Epithelial cell of prostate (primary cell): Measurements from ENCODE around the gene F2.
"Not testable (repeated sequence)": the region's sequence is repeated elsewhere in the genome, so short reads cannot be mapped to it uniquely, and the experiment has no call there.

ENCODE experiments used
- DNase-seq: peaks from one replicate; pipeline ENCODE4 v3.0.0-alpha.2; 2011; ENCODE audit warnings: low read depth, low spot score
- H3K27ac ChIP-seq: fragments of 450-650 bp; 2 replicates; pipeline ENCODE4 v1.5.1; 2017; ENCODE audit warnings: mild to moderate bottlenecking

The F2 gene

GRCh38 chr11:46710821-46711269 is 8.2 kb upstream of the F2 start:
- peak; percentile 18 for DNase-seq

DNA sequence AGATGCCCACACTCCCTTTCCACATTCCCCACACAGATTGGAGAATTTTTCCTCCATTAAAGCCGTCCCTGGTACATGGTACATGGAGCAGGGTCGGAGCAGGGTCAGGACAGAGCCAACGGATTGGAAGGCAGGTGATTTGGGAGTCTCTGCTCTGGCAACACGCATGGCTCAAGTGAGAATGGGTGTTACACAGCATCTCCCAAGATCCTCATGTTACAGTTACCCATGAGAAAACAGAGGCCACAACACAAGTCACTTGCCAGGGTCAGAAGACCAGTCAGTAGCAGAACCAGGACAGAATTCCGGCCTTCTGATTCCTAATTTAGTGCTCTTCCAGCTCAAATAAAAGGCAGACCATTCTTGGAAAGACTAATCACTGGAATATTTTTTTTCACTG is 7.7 kb upstream of the F2 start:
- no peak overlapping the region for H3K27ac ChIP-seq
- DNase-seq: no peak

More at GRCh38 chr11:46710821-46711269, 8.2 kb upstream of the F2 start:
- H3K27ac ChIP-seq: no peak overlapping the region

GRCh38 chr11:46712874-46713576 is 6.0 kb upstream of the F2 start:
- no peak for DNase-seq
- H3K27ac ChIP-seq: no peak overlapping the region

DNA sequence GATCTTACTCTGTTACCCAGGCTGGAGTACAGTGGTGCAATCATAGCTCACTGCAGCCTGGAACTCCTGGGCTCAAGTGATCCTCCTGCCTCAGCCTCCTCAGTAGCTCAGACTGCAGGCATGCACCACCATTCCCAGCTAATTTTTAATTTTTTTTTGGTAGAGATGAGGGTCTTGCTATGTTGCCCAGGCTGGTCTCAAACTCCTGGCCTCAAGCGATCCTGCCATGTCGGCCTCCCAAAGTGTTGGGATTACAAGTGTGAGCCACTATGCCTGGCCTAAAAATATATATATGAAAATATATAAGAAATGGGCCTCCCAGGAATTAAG is 1.2 kb upstream of the F2 start:
- not testable (repeated sequence) for DNase-seq, H3K27ac ChIP-seq

- no peak for DNase-seq
- H3K27ac ChIP-seq: no peak overlapping the region
Observed at GRCh38 chr11:46718155-46719019, 626 bp upstream of the F2 start.

DNA sequence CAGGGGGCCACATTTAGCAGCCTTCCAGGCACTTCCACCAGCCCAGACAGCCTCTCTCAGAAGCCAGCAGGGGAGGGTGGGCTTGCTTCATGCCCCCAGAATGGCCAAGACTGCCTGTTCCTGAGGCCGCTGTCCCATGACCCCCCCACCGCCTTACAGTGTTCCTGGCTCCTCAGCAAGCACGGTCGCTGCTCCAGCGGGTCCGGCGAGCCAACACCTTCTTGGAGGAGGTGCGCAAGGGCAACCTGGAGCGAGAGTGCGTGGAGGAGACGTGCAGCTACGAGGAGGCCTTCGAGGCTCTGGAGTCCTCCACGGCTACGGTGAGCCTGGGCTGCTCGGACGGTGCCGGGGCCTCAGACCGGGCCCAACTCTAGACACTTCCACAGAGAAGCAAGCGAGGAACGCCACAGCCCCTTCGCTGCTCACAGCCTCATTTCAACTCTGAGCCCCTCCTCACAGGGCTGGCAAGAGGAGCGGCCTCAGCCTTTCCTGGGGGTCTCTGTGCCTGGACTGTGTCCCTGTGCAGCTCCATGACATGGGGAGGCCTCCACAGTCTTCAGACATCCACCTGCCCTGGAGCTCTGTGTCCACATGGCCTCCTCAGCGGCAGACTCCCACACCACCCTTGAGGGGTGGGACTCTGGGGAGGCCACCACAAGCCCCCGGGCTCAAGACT is 668 bp downstream of the F2 start:
- no peak for DNase-seq
- H3K27ac ChIP-seq: no peak overlapping the region

GRCh38 chr11:46721286-46721685 is 2.3 kb downstream of the F2 start:
- H3K27ac ChIP-seq: no peak overlapping the region
- DNase-seq: no peak

DNA sequence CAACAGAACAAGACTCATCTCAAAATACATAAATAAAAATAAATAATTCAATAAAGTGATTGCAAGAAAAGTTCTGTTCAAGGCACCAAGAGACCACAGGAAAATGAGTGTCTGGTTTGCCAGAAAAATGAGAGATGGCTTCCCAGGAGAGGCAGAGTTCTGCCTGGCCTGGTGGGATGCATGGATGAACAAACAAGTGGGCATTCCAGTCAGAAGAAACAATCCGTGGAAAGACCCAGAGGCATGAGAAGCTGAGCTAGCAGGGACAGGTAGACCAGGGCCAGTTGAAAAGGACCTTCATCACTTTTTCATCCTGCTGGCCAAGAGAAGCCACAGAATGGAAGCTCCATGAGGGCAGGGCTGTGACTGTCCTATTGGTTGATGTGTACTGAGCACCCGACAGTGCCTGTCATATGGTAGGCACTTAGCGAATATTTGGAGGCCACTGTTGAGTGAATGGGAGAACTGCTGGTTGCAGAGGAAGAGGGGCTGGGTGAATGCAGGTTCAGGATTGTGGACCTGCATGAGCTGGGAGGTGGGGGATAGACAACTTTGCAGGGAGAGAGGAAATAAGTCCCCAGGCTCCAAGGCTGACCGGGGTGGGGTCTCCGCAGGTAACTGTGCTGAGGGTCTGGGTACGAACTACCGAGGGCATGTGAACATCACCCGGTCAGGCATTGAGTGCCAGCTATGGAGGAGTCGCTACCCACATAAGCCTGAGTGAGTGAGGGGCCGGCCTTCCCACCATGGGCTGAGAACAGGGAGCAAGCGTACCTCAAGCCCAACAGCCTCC is 3.7 kb downstream of the F2 start:
- no peak for DNase-seq
- no peak overlapping the region for H3K27ac ChIP-seq

GRCh38 chr11:46723359-46723680 is 4.3 kb downstream of the F2 start:
- no peak for DNase-seq
- no peak overlapping the region for H3K27ac ChIP-seq

GRCh38 chr11:46724088-46724487 is 5.1 kb downstream of the F2 start:
- no peak for DNase-seq
- no peak overlapping the region for H3K27ac ChIP-seq

DNA sequence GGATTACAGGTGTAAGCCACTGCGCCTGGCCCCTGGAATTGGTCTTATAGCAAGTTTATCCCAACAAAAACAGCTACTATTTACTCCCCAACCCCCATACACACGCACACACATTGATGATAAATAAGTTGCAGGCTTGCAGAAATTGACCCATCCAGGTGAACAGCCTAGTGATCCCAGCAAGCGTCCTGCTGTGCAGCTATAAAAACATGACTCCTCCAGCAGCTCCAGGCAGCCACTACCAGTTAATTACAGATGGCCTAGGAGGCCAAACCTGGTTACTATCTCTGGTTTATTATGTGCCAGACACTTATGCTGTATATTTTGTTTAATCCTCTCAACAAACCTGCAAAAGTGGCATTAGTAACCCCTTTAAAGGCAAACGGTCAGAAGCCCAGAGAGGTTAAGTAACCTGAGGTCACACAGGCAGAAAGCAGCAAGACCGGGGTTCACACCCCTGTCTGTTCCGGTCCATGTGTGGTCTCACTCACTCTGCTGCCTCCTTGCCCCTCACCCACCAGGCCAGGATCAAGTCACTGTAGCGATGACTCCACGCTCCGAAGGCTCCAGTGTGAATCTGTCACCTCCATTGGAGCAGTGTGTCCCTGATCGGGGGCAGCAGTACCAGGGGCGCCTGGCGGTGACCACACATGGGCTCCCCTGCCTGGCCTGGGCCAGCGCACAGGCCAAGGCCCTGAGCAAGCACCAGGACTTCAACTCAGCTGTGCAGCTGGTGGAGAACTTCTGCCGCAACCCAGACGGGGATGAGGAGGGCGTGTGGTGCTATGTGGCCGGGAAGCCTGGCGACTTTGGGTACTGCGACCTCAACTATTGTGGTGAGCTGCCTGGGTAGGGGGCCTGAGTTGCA is 6.6 kb downstream of the F2 start:
- DNase-seq: no peak
- H3K27ac ChIP-seq: no peak overlapping the region

- H3K27ac ChIP-seq: no peak overlapping the region
Observed at GRCh38 chr11:46726206-46726862, 7.3 kb downstream of the F2 start.

DNA sequence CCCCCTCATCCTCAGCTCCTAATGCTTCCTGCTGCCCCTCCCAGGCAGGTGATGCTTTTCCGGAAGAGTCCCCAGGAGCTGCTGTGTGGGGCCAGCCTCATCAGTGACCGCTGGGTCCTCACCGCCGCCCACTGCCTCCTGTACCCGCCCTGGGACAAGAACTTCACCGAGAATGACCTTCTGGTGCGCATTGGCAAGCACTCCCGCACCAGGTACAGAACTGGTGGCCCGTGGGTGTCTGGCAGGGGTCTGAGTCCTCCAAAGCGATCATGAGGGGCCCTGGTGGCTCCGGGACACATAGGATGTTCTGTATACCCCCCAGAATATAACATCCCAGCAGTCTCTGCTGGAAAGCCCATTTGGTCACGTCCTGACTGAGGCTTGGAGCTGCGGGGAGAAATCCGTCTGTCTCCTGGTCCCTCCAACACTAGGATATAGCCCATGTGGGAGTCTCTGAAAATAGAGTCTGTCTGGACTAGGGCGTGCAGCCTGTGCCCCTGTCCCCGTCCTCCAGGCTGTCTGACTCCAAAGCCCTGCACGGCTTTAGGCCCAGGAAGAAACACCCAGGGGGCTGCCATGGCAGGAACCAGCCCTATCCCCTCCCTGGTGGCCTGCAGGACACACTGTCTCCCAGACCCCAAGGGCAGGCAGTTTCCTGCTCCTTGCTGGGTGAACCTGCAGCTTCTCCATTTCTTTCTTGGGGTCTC is 9.1 kb downstream of the F2 start:
- no peak overlapping the region for H3K27ac ChIP-seq
- DNase-seq: no peak

More at GRCh38 chr11:46726206-46726862, 7.3 kb downstream of the F2 start:
- DNase-seq: no peak

GRCh38 chr11:46728659-46729040 is 9.6 kb downstream of the F2 start:
- no peak for DNase-seq
- H3K27ac ChIP-seq: no peak overlapping the region

DNA sequence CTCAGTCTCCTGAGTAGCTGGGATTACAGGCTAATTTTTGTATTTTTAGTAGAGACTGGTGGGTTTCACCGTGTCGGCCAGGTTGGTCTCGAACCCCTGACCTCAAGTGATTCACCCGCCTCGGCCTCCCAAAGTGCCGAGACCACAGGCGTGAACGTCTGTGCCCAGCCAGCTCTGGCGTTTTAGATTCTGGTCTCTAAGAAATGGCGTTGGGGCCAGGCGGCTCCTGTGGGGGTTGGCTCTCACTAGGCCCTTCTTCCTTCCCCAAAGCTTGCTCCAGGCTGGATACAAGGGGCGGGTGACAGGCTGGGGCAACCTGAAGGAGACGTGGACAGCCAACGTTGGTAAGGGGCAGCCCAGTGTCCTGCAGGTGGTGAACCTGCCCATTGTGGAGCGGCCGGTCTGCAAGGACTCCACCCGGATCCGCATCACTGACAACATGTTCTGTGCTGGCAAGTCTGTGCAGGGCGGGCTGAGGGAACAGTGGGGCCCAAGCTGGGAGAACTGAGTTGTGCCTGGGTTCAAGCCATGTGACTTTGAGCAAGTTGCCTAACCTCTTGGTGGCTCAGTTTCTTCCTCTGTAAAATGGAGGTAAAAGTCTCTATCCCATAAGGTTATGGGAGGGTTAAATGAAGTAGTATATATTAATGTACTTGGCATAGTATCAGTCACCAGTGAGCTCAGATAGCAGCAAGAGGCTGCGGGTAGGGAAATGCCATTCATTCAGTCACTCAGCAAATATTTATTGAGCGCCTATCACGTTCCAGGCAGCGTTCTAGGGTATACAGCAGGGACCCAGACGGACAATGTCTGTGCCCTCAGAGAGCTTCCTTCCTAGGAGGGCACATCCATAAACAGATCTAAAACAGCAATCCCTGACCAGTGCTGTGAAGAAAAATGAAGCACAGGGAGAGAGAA is 10.4 kb downstream of the F2 start:
- DNase-seq: no peak
- no peak overlapping the region for H3K27ac ChIP-seq

DNA sequence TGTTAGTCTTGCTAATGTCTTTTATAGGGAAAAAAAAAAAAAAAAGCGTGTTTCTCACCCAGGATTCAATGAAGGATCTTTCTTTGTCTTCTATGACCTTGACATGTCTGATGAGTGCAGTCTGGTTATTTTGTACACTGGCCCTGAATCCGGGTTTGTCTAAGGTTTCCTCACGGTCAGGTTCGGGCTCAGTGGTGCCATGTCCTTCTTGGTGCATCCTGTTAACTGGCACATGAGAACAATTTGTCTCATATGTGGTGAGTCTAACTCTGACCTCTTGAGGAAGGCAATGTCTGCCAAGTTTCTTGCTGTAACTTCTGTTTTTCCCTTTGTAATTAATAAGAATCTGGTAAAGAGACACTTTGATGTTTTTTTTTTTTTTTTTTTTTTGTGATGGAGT is 12.5 kb downstream of the F2 start:
- DNase-seq: no peak
- H3K27ac ChIP-seq: no peak overlapping the region

DNA sequence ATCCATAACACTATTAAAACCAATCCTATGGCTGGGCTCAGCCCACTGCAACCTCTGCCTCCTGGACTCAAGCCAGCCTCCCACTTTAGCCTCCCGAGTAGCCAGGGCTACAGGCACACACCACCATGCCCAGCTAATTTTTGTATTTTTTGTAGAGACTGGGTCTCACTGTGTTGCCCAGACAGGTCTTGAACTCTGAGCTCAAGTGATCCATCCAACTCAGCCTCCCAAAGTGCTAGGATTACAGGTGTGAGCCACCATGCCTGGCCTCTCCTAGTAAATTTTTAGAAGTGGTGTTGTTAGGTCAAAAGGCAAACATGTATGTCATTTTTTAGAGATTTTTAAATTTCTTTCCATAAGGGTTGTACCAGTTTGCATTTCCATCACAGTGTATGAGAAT is 14.2 kb downstream of the F2 start:
- H3K27ac ChIP-seq: no peak overlapping the region
- no peak for DNase-seq
